SK-N-SH (cell line): Measurements from ENCODE around the gene TRIM47. TPM values are rescaled to one million over a fixed set of nuclear protein-coding genes. Genes with fewer than 3 reads are reported as not detected.

ENCODE experiments used
- CTCF ChIA-PET: fragments of 300-600, 350-600 bp; formaldehyde crosslinking; extraction: SDS; loops from one replicate; lab custom pipeline; 2021; lab: Yijun Ruan, JAX
- POLR2A ChIA-PET: fragments of 350-600 bp; sonication (Branson Sonifier 250); formaldehyde crosslinking; extraction: SDS; loops from one replicate; lab custom pipeline; 2020; ENCODE audit warnings: antibody characterized with exemption, inconsistent platforms; lab: Yijun Ruan, JAX
- DNase-seq: peaks from one replicate; pipeline ENCODE4 v3.0.0; 2012
- H2AFZ ChIP-seq: fragments of 200-600 bp; sonication (generic); 2 replicates; pipeline ENCODE4 v1.8.1; 2016; ENCODE audit warnings: antibody characterized with exemption, mild to moderate bottlenecking, low read depth
- H3F3A ChIP-seq: fragments of 200-600 bp; sonication (generic); replicated peaks from 2 replicates; pipeline ENCODE3; 2016; ENCODE audit warnings: antibody characterized with exemption, mild to moderate bottlenecking; ENCODE audit not compliant: insufficient read depth
- H3K27ac ChIP-seq, 2 experiments: fragments of 200-500 bp in 1 of 2; fragments of 200-600 bp in 1 of 2; sonication (Bioruptor generic) in 1 of 2; sonication (generic), shearing (Covaris generic) in 1 of 2; 2 replicates each; pipeline versions ENCODE4 v1.5.1 to v1.6.1; 2014 to 2016; ENCODE audit warnings: low read depth in 2 of 2, inconsistent platforms in 1 of 2, low read length in 1 of 2, mild to moderate bottlenecking in 1 of 2, mixed read lengths in 1 of 2
- H3K27me3 ChIP-seq: fragments of 200-600 bp; sonication (generic), shearing (Covaris generic); 2 replicates; pipeline ENCODE4 v1.6.1; 2016; ENCODE audit warnings: mixed run types; ENCODE audit not compliant: insufficient read depth
- H3K36me3 ChIP-seq, 2 experiments: fragments of 200-500 bp in 1 of 2; fragments of 200-600 bp in 1 of 2; sonication (Bioruptor generic) in 1 of 2; sonication (generic) in 1 of 2; replicated peaks in 1 of 2; 2 replicates each; pipeline versions ENCODE3 to v1.5.1; 2014 to 2016; ENCODE audit warnings: low read length in 1 of 2, mild to moderate bottlenecking in 1 of 2; ENCODE audit not compliant: insufficient read depth in 2 of 2, control insufficient read depth in 1 of 2
- H3K4me1 ChIP-seq, 2 experiments: fragments of 200-500 bp in 1 of 2; fragments of 200-600 bp in 1 of 2; sonication (Bioruptor generic) in 1 of 2; sonication (generic), shearing (Covaris generic) in 1 of 2; 2 replicates each; pipeline versions ENCODE4 v1.5.1 to v1.6.1; 2014 to 2016; ENCODE audit warnings: low read depth in 1 of 2, low read length in 1 of 2, mixed run types in 1 of 2; ENCODE audit not compliant: insufficient read depth in 2 of 2, control insufficient read depth in 1 of 2
- H3K4me2 ChIP-seq: fragments of 200-600 bp; sonication (generic), shearing (Covaris generic); 2 replicates; pipeline ENCODE4 v1.6.1; 2017; ENCODE audit warnings: mixed run types
- H3K4me3 ChIP-seq, 2 experiments: fragments of 200-500 bp in 1 of 2; fragments of 200-600 bp in 1 of 2; sonication (Bioruptor generic) in 1 of 2; sonication (generic), shearing (Covaris generic) in 1 of 2; 2 replicates each; pipeline versions ENCODE4 v1.5.1 to v1.8.1; 2014 to 2016; ENCODE audit warnings: low read depth in 2 of 2, inconsistent platforms in 1 of 2, low read length in 1 of 2, mild to moderate bottlenecking in 1 of 2, mixed read lengths in 1 of 2, moderate library complexity in 1 of 2
- H3K79me2 ChIP-seq: fragments of 200-600 bp; sonication (generic); 2 replicates; pipeline ENCODE4 v1.8.1; 2017; ENCODE audit warnings: mild to moderate bottlenecking; ENCODE audit not compliant: insufficient read depth
- H3K9ac ChIP-seq: fragments of 200-600 bp; sonication (generic); 2 replicates; pipeline ENCODE4 v1.6.1; 2017; ENCODE audit warnings: mixed run types
- H3K9me2 ChIP-seq: fragments of 200-600 bp; sonication (generic); 2 replicates; pipeline ENCODE4 v1.6.1; 2017; ENCODE audit warnings: mixed run types
- H3K9me3 ChIP-seq: fragments of 200-600 bp; sonication (generic); 2 replicates; pipeline ENCODE4 v1.6.1; 2017; ENCODE audit warnings: mixed run types, mild to moderate bottlenecking, moderate library complexity
- H4K20me1 ChIP-seq: fragments of 200-600 bp; sonication (generic); 2 replicates; pipeline ENCODE4 v1.6.1; 2017; ENCODE audit warnings: mild to moderate bottlenecking, mixed run types; ENCODE audit not compliant: insufficient read depth
- ELF1 ChIP-seq: IDR thresholded peaks from 2 replicates; pipeline ENCODE4 v1.4.0; 2012
- FOXJ3 ChIP-seq: sonication (generic); formaldehyde crosslinking; IDR thresholded peaks from 2 replicates; pipeline ENCODE4 v1.5.1; 2020; ENCODE audit warnings: mild to moderate bottlenecking, missing genetic modification reagents
- GABPA ChIP-seq: IDR thresholded peaks from 2 replicates; pipeline ENCODE4 v1.4.0; 2012; ENCODE audit warnings: low read depth, mild to moderate bottlenecking
- IRF3 ChIP-seq: fragments of 150-350 bp; IDR thresholded peaks from 2 replicates; pipeline ENCODE4 v1.6.1; 2016; ENCODE audit warnings: mild to moderate bottlenecking, low read depth, low read length
- POLR2AphosphoS5 ChIP-seq: IDR thresholded peaks from 2 replicates; pipeline ENCODE4 v1.6.1; 2012; ENCODE audit warnings: low read depth, low read length
- REST ChIP-seq: IDR thresholded peaks from 2 replicates; pipeline ENCODE4 v1.6.1; 2012; ENCODE audit warnings: mild to moderate bottlenecking, low read depth, low read length, moderate library complexity
- TEAD4 ChIP-seq: IDR thresholded peaks from 2 replicates; pipeline ENCODE4 v1.4.0; 2012; ENCODE audit warnings: mild to moderate bottlenecking, borderline replicate concordance; ENCODE audit not compliant: insufficient read depth
- WGBS: methylation state at CpG from one replicate; pipeline ENCODE4 v1.1.6; 2017; ENCODE audit warnings: low lambda C conversion rate; 5-methylcytosine and 5-hydroxymethylcytosine counted together
- polyA plus RNA-seq, 3 experiments: library from polyadenylated mRNA; depleted of rRNA; stranded (reverse); fragments of >200 nt; gene quantifications; 2 replicates each; pipeline ENCODE4 v1.2.3, GENCODE V29; 2012

Gene TRIM47
- polyA plus RNA-seq, 1 of the 3 experiments (the other 2 are of a cell fraction), result 5.1 TPM

- TF ChIP-seq POLR2AphosphoS5 (no peak), FOXJ3 (CRISPR knock-in tag) (no peak)
- TF ChIP-seq, all 33 proteins: peak for 0
Measured at GRCh38 chr17:75922173-75922961, 44.0 kb upstream of the TRIM47 start (continued).

DNA sequence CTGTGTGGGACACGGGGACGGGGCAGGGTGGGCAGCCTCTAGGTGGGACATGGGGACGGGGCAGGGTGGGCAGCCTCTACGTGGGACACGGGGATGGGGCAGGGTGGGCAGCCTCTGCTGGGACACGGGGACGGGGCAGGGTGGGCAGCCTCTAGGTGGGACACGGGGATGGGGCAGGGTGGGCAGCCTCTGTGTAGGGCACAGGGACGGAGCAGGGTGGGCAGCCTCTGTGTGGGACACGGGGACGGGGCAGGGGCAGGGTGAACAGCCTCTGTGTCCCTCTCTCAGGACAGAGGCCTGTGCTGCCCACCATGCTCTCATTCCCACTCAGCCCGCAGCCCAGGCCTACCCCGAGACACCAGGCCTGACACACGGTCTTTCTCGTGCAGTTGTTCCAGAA lies 43.2 kb upstream of the TRIM47 start:
- H3K36me3 ChIP-seq, result peaks cover 6 to 22% of the 10 kb centered on the region in 2 experiments
- H3K4me2 ChIP-seq, result no peak overlapping the region

More for the DNA sequence above, 43.2 kb upstream of the TRIM47 start:
- 92% methylated on average over 15 of the region's 15 CpGs for WGBS
- Histone ChIP-seq H3K9me2 (no peaks in the 10 kb centered on the region), H3K9ac (no peak overlapping the region), H3K4me1 (no peaks in the 10 kb centered on the region), H3K4me3 (no peak overlapping the region), H2AFZ (no peak overlapping the region), H4K20me1 (no peaks in the 10 kb centered on the region), H3F3A (no peaks in the 10 kb centered on the region), H3K27ac (no peak overlapping the region), H3K27me3 (no peaks in the 10 kb centered on the region), H3K79me2 (no peaks in the 10 kb centered on the region)
- ChIA-PET POLR2A (no interaction called here), CTCF (interaction anchor here (0.9 to 3.0 kb wide), 9 partner anchors 9 to 96 kb away, joined by 3 to 22 read pairs (median 5); partner anchors contain the start of genes MRPL38 and TRIM47)
- no peak for DNase-seq
- TF ChIP-seq ELF1 (no peak), GABPA (no peak), TEAD4 (no peak), IRF3 (no peak), REST (no peak)
- TF ChIP-seq, all 33 proteins: peak for 0
- H3K9me3 ChIP-seq, result no peaks in the 10 kb centered on the region
